Measurements from ENCODE around the gene STX8. TPM values are rescaled to one million over a fixed set of nuclear protein-coding genes. Genes with fewer than 3 reads are reported as not detected.

The STX8 gene, protein sequence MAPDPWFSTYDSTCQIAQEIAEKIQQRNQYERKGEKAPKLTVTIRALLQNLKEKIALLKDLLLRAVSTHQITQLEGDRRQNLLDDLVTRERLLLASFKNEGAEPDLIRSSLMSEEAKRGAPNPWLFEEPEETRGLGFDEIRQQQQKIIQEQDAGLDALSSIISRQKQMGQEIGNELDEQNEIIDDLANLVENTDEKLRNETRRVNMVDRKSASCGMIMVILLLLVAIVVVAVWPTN
- total RNA-seq (100 to 1,000 TPM; 103 to 125 TPM), polyA plus RNA-seq (ENCODE audit: insufficient read depth, low read depth, low replicate concordance) (160 TPM)
- long read RNA-seq, donor 1, transcript STX8-201 (8 exons, 1,246 nt): major isoform, 25 of 25 reads
- long read RNA-seq, donor 1, partial matches to known transcripts: 0 of 25 reads
- long read RNA-seq, donor 1, other reads (novel, unspliced or antisense): 0 of 25 reads
- long read RNA-seq, donor 2, transcript STX8-201 (8 exons, 1,246 nt): major isoform, 11 of 11 reads
- long read RNA-seq, donor 2, partial matches to known transcripts: 0 of 11 reads
- long read RNA-seq, donor 2, other reads (novel, unspliced or antisense): 0 of 11 reads

DNA sequence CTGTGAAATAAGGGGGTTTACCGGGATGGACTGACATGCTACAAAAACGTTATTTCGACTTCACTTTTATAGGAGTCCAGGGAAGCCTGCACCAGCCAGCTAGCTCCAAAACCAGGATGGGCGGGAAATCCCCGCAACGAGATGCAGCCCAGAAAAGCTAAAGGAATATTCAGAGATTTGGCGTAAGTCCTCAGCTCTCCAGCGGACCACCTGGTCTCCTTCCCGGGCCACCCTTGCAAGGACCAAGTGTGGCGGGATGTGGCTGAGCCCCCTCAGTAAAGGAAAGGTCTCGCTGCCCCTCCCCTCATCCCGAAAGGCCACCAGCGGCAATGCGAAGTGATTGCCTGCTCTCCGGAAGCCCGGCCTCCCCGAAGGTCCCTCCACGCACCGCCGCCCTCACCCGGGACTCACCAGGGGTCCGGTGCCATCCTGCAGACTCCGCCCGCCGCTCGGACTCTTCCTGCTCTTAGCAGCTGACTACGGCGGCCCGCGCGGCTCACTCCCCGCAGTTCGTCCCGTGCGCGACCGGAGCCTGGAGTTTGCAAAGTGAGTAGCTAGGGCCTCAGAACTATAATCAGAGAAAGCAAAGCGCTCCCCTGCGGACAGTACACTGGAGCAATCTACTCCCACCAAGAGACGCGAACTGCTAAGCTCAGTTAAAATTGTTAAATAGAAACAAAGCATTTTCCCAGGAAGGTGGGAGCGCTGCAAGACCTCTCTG, at the start of gene STX8:
Gene STX8, minus strand, starts transcription at position 440 of the 721 bp plus-strand sequence. Its CDS starts 12 bp downstream, at position 428.
- intact Hi-C loops (cut with DNase I; ENCODE audit: low total_unique reads): no loop called here

DNA sequence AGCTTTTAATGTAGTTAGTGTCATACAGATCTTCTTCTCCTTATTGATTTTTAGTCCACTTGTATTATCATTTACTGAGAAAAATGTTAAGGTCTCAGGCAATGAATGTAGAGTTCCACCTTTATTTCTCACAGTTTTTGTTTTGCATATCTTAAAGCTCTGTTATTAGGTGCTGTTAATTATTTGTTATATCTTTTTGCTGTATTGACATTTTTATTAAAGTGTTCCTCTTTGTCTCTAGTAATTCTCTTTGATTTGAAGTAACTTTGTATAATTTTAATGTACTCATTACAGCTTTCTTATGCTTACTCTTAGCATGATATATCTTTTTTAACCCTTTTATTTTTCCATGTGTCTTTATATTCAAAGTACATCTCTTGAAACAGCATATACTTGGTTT, 47.3 kb upstream of the STX8 start:
- no peaks in the 10 kb centered on the region for H3K36me3 ChIP-seq (ENCODE audit: low read depth, missing control alignments)
- no peak overlapping the region for H3K4me3 ChIP-seq
- TF ChIP-seq POLR2A (IDR thresholded peaks at IDR 0.05): no peak
- TF ChIP-seq, protein P1, sequence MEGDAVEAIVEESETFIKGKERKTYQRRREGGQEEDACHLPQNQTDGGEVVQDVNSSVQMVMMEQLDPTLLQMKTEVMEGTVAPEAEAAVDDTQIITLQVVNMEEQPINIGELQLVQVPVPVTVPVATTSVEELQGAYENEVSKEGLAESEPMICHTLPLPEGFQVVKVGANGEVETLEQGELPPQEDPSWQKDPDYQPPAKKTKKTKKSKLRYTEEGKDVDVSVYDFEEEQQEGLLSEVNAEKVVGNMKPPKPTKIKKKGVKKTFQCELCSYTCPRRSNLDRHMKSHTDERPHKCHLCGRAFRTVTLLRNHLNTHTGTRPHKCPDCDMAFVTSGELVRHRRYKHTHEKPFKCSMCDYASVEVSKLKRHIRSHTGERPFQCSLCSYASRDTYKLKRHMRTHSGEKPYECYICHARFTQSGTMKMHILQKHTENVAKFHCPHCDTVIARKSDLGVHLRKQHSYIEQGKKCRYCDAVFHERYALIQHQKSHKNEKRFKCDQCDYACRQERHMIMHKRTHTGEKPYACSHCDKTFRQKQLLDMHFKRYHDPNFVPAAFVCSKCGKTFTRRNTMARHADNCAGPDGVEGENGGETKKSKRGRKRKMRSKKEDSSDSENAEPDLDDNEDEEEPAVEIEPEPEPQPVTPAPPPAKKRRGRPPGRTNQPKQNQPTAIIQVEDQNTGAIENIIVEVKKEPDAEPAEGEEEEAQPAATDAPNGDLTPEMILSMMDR (IDR thresholded peaks at IDR 0.05): no peak
- H3K27ac ChIP-seq: no peak overlapping the region
- no peak for DNase-seq
- intact Hi-C loops (cut with DNase I; ENCODE audit: low total_unique reads): no loop called here
- no peaks in the 10 kb centered on the region for H3K27me3 ChIP-seq
- H3K4me1 ChIP-seq: no peaks in the 10 kb centered on the region
- H3K9me3 ChIP-seq: no peaks in the 10 kb centered on the region

More for the DNA sequence above, at the start of gene STX8:
- H3K9me3 ChIP-seq: no peaks in the 10 kb centered on the region
- DNase-seq: peak; percentile 96
- peak within 1 kb of the TSS; percentile 62 to 63 for H3K27ac ChIP-seq
- no peaks in the 10 kb centered on the region for H3K27me3 ChIP-seq
- H3K4me3 ChIP-seq: peak within 1 kb of the TSS; percentile 72 to 90
- 0% methylated on average over 15 to 41 of the region's 42 CpGs for WGBS, 2 donors
- TF ChIP-seq POLR2A (IDR thresholded peaks at IDR 0.05): no peak
- TF ChIP-seq, protein P1 (IDR thresholded peaks at IDR 0.05): no peak
- peaks cover 13% of the 10 kb centered on the region for H3K4me1 ChIP-seq
- no peaks in the 10 kb centered on the region for H3K36me3 ChIP-seq (ENCODE audit: low read depth, missing control alignments)

DNA sequence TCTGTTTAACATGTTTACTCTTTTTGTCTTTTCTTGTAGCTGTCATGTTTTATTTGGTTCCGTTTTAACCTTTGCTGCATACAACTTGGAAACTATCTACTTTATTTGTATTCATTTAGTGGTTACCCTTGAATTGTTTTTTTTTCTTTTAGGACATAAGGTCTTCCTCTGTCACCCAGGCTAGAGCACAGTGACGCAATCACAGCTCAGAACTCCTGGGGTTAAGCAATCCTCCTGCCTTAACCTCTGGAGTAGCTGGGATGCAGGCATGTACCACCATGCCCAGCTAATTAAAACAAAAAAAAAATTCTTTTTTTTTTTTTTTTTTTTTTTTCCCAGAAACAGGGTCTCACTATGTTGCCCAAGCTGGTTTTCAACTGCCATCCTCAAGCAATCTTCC, 39.9 kb upstream of the STX8 start:
- TF ChIP-seq, protein P1 (IDR thresholded peaks at IDR 0.05): no peak
- no peak for TF ChIP-seq POLR2A (IDR thresholded peaks at IDR 0.05)
- Histone ChIP-seq H3K4me1 (no peaks in the 10 kb centered on the region), H3K27ac (no peak overlapping the region), H3K36me3 (ENCODE audit: low read depth, missing control alignments) (no peaks in the 10 kb centered on the region), H3K4me3 (no peak overlapping the region), H3K9me3 (no peaks in the 10 kb centered on the region), H3K27me3 (no peaks in the 10 kb centered on the region)
- no peak for DNase-seq
- intact Hi-C loops (cut with DNase I; ENCODE audit: low total_unique reads): no loop called here
- WGBS, 2 donors: 38 to 50% methylated on average over 2 of the region's 2 CpGs

DNA sequence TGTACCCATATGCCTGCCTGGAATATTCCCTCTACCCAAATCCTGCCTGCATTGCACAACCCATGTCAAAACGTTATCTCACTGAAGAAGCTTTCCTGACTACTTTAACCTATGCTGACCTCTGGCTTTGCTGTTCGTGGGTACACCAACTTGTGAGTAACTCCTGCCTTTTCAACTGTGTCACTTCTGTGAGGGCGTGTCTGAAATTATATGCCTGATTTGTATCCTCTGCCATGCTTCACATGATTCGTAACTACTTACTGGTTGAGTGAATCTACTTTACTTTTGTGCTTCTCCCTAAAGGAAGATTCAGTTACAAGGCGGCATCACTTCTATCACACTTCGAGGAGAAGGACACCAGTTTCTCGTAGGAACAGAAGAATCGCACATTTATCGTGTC, 36.4 kb upstream of the STX8 start:
- TF ChIP-seq, protein P1 (IDR thresholded peaks at IDR 0.05): no peak
- no peak for TF ChIP-seq POLR2A (IDR thresholded peaks at IDR 0.05)
- intact Hi-C loops (cut with DNase I; ENCODE audit: low total_unique reads): no loop called here
- DNase-seq: no peak
- Histone ChIP-seq H3K36me3 (ENCODE audit: low read depth, missing control alignments) (no peaks in the 10 kb centered on the region), H3K4me1 (no peaks in the 10 kb centered on the region), H3K27ac (no peak overlapping the region), H3K9me3 (no peaks in the 10 kb centered on the region), H3K27me3 (no peaks in the 10 kb centered on the region), H3K4me3 (no peak overlapping the region)
- 73 to 74% methylated on average over 9 of the region's 9 CpGs for WGBS, 2 donors
